ENCODE measurements around the gene NMNAT3. TPM values are rescaled to one million over a fixed set of nuclear protein-coding genes. Genes with fewer than 3 reads are reported as not detected.
A peak's percentile ranks its signal among the peaks of the same experiment; 100 is the strongest.

NMNAT3 gene
- total RNA-seq, 1 experiment from 2014 or later: 4.8 TPM

DNA sequence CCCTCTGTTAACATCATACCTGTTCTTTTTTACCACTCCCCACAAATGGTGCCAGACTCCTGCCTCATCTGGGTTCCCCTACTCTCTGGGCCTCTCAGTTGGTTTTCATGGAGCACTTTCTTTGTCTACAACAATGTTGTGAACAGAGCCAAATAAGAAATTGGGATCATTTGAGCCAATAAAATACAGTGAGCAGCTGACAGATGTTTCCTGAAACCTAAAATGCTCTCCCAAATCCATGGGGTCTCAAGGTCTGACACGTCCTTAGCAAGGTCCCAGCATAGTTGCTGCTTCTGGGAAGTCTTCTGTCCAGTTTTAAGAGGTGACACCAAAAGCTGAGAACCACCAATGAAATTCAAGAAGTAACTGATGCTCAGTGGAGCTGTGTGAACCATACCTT lies 1.7 kb downstream of the NMNAT3 start:
- H3K9ac ChIP-seq (ENCODE audit: low read length): no peak overlapping the region
- DNase-seq: no peak
- no TSS peak for BruUV-seq (replicated peaks)
- H2AFZ ChIP-seq (ENCODE audit: low read length): no peak overlapping the region
- H3K79me2 ChIP-seq (ENCODE audit: low read length): no peaks in the 10 kb centered on the region
- H3K36me3 ChIP-seq (ENCODE audit: low read depth, low read length): no peaks in the 10 kb centered on the region
- H3K4me1 ChIP-seq (ENCODE audit: insufficient read depth, low read length): no peaks in the 10 kb centered on the region; the same call in 1 of the 2 replicates
- no peaks in the 10 kb centered on the region for H3F3A ChIP-seq (ENCODE audit: low read length, unreplicated experiment)
- H3K27ac ChIP-seq (ENCODE audit: low read length): no peak overlapping the region
- intact Hi-C loops (cut with micrococcal nuclease): no loop called here
- H3K4me3 ChIP-seq (ENCODE audit: low read length): no peak overlapping the region
- H3K27me3 ChIP-seq (ENCODE audit: low read length): no peaks in the 10 kb centered on the region
- no peaks in the 10 kb centered on the region for H4K20me1 ChIP-seq (ENCODE audit: low read length)
- ATAC-seq: no peak
- CTCF ChIA-PET: no interaction called here
- POLR2A ChIA-PET (ENCODE audit: unreplicated experiment): no interaction called here
- no peak overlapping the region for H3K4me2 ChIP-seq (ENCODE audit: low read length)
- no peaks in the 10 kb centered on the region for H3K9me2 ChIP-seq (replicated peaks; ENCODE audit: low read length)
- TF ChIP-seq, protein P1, sequence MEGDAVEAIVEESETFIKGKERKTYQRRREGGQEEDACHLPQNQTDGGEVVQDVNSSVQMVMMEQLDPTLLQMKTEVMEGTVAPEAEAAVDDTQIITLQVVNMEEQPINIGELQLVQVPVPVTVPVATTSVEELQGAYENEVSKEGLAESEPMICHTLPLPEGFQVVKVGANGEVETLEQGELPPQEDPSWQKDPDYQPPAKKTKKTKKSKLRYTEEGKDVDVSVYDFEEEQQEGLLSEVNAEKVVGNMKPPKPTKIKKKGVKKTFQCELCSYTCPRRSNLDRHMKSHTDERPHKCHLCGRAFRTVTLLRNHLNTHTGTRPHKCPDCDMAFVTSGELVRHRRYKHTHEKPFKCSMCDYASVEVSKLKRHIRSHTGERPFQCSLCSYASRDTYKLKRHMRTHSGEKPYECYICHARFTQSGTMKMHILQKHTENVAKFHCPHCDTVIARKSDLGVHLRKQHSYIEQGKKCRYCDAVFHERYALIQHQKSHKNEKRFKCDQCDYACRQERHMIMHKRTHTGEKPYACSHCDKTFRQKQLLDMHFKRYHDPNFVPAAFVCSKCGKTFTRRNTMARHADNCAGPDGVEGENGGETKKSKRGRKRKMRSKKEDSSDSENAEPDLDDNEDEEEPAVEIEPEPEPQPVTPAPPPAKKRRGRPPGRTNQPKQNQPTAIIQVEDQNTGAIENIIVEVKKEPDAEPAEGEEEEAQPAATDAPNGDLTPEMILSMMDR (conservative IDR thresholded peaks at IDR 0.05; ENCODE audit: low read depth, low read length): no peak
- no peak for TF ChIP-seq EZH2 (IDR thresholded peaks at IDR 0.05; ENCODE audit: low read length, unreplicated experiment)
- no peak for TF ChIP-seq EZH2phosphoT487 (IDR thresholded peaks at IDR 0.05; ENCODE audit: borderline replicate concordance, low read length)
- H3K9me3 ChIP-seq (ENCODE audit: low read length): no peaks in the 10 kb centered on the region

DNA sequence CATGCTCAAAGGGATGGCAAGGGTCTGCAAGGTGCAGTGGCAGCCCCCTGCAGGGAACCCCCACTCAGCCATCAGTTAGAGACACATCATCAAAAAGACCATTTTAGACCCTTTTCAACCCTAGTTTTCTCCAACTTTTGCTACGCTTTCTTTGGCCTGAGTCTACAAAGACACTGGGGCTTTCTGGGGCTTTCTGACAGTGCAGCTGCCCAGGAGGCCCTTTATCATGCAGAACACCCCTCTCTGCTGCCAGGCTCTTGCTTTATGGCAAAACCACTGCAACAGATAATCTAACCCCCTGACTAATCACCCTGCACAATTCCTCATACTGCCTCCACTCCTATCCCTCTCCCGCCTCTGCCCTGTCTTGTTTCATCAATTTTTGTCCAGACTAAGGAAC lies 2.4 kb downstream of the NMNAT3 start:
- no peak overlapping the region for H3K27ac ChIP-seq (ENCODE audit: low read length)
- ATAC-seq: no peak
- no peaks in the 10 kb centered on the region for H3K9me2 ChIP-seq (replicated peaks; ENCODE audit: low read length)
- ChIA-PET CTCF (no interaction called here), POLR2A (ENCODE audit: unreplicated experiment) (no interaction called here)
- no peak overlapping the region for H2AFZ ChIP-seq (ENCODE audit: low read length)
- H3K27me3 ChIP-seq (ENCODE audit: low read length): no peaks in the 10 kb centered on the region
- TF ChIP-seq, protein P1 (conservative IDR thresholded peaks at IDR 0.05; ENCODE audit: low read depth, low read length): no peak
- no peak overlapping the region for H3K9ac ChIP-seq (ENCODE audit: low read length)
- no peaks in the 10 kb centered on the region; the same call in 1 of the 2 replicates for H3K4me1 ChIP-seq (ENCODE audit: insufficient read depth, low read length)
- intact Hi-C loops (cut with micrococcal nuclease): no loop called here
- H3K9me3 ChIP-seq (ENCODE audit: low read length): no peaks in the 10 kb centered on the region
- no peak overlapping the region for H3K4me2 ChIP-seq (ENCODE audit: low read length)
- DNase-seq: no peak
- no peaks in the 10 kb centered on the region for H4K20me1 ChIP-seq (ENCODE audit: low read length)
- BruUV-seq (replicated peaks): no TSS peak
- H3K36me3 ChIP-seq (ENCODE audit: low read depth, low read length): no peaks in the 10 kb centered on the region
- no peak overlapping the region for H3K4me3 ChIP-seq (ENCODE audit: low read length)
- no peaks in the 10 kb centered on the region for H3K79me2 ChIP-seq (ENCODE audit: low read length)
- no peaks in the 10 kb centered on the region for H3F3A ChIP-seq (ENCODE audit: low read length, unreplicated experiment)

DNA sequence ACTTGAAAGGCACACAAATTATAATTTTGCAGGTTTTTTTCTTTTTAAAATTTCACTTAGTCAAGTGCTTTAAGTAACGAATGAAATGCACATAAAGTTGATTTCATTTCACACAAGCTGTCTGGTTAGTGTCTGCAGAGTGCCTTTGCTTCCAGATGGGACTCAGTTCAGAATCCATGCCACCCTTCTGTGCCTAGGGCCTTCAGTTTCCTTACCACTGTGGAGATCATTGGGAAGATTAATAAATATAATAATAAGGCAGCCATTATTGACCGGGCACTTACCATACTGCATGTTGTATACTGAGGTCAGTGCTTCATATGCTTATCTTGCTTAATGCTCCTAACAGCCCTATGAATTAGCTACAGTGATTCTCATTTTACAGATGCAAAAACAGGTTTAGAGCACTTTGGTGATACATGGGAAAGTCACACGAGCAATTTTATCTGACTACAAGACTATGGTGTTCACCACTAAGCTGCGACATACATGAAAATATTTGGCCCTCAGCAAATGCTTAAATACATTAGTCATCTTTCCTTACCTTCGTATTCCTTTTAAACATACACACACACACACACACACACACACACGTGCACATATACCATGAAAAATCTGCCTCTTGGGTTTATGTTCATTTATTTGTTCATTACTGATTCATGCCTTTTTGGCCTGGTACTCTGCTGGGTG lies 3.1 kb downstream of the NMNAT3 start:
- Histone ChIP-seq H4K20me1 (ENCODE audit: low read length) (no peaks in the 10 kb centered on the region), H3K9ac (ENCODE audit: low read length) (no peak overlapping the region), H3K36me3 (ENCODE audit: low read depth, low read length) (no peaks in the 10 kb centered on the region), H3K9me3 (ENCODE audit: low read length) (no peaks in the 10 kb centered on the region), H3K4me3 (ENCODE audit: low read length) (no peak overlapping the region), H3K27me3 (ENCODE audit: low read length) (no peaks in the 10 kb centered on the region), H3K79me2 (ENCODE audit: low read length) (no peaks in the 10 kb centered on the region), H3K4me1 (ENCODE audit: insufficient read depth, low read length) (no peaks in the 10 kb centered on the region; the same call in 1 of the 2 replicates), H3K4me2 (ENCODE audit: low read length) (no peak overlapping the region), H3K27ac (ENCODE audit: low read length) (no peak overlapping the region), H2AFZ (ENCODE audit: low read length) (no peak overlapping the region), H3K9me2 (replicated peaks; ENCODE audit: low read length) (no peaks in the 10 kb centered on the region), H3F3A (ENCODE audit: low read length, unreplicated experiment) (no peaks in the 10 kb centered on the region)
- CTCF ChIA-PET: no interaction called here
- peak; percentile 41 for DNase-seq
- POLR2A ChIA-PET (ENCODE audit: unreplicated experiment): no interaction called here
- intact Hi-C loops (cut with micrococcal nuclease): no loop called here
- no peak for TF ChIP-seq EZH2phosphoT487 (IDR thresholded peaks at IDR 0.05; ENCODE audit: borderline replicate concordance, low read length)
- TF ChIP-seq EZH2 (IDR thresholded peaks at IDR 0.05; ENCODE audit: low read length, unreplicated experiment): no peak
- TF ChIP-seq, protein P1 (conservative IDR thresholded peaks at IDR 0.05; ENCODE audit: low read depth, low read length): no peak
- ATAC-seq: no peak
- no TSS peak for BruUV-seq (replicated peaks)
